IPS-11a (cell line): ENCODE measurements around the gene AHDC1.
"Not testable (repeated sequence)": the region's sequence is repeated elsewhere in the genome, so short reads cannot be mapped to it uniquely, and the experiment has no call there.

Experiments used
- H3K4me3 ChIP-seq: one replicate; pipeline ENCODE4 v1.5.1; 2013; ENCODE audit warnings: low read depth, low read length, control low read depth

Gene AHDC1

GRCh38 chr1:27603681-27604578, at the start of gene AHDC1:
AHDC1 (minus strand) TSS chr1:27604144; CDS start chr1:27552115, 52,029 bp downstream.
- peak within 1 kb of the TSS; percentile 62 for H3K4me3 ChIP-seq

GRCh38 chr1:27652111-27652864, 48.3 kb upstream of the AHDC1 start:
- H3K4me3 ChIP-seq = no peak overlapping the region

GRCh38 chr1:27650539-27651175, 46.7 kb upstream of the AHDC1 start:
- H3K4me3 ChIP-seq = no peak overlapping the region

GRCh38 chr1:27650171-27650538, 46.2 kb upstream of the AHDC1 start:
- no peak overlapping the region for H3K4me3 ChIP-seq

- no peak overlapping the region for H3K4me3 ChIP-seq
Observed at GRCh38 chr1:27649306-27649635, 45.3 kb upstream of the AHDC1 start.

- H3K4me3 ChIP-seq = no peak overlapping the region
Observed at GRCh38 chr1:27648602-27649305, 44.8 kb upstream of the AHDC1 start.

- no peak overlapping the region for H3K4me3 ChIP-seq
Observed at GRCh38 chr1:27647328-27647727, 43.4 kb upstream of the AHDC1 start.

- no peak overlapping the region for H3K4me3 ChIP-seq
Observed at GRCh38 chr1:27646676-27647075, 42.7 kb upstream of the AHDC1 start.

GRCh38 chr1:27645071-27645415, 41.1 kb upstream of the AHDC1 start:
- no peak overlapping the region for H3K4me3 ChIP-seq

- no peak overlapping the region for H3K4me3 ChIP-seq
Observed at GRCh38 chr1:27644369-27645070, 40.6 kb upstream of the AHDC1 start.

GRCh38 chr1:27643600-27644368, 39.8 kb upstream of the AHDC1 start:
- no peak overlapping the region for H3K4me3 ChIP-seq

- H3K4me3 ChIP-seq = not testable (repeated sequence)
Observed at GRCh38 chr1:27640514-27640913, 36.6 kb upstream of the AHDC1 start.

- H3K4me3 ChIP-seq = no peak overlapping the region
Observed at GRCh38 chr1:27638805-27639204, 34.9 kb upstream of the AHDC1 start.

GRCh38 chr1:27638047-27638734, 34.2 kb upstream of the AHDC1 start:
- no peak overlapping the region for H3K4me3 ChIP-seq

- no peak overlapping the region for H3K4me3 ChIP-seq
Observed at GRCh38 chr1:27635396-27636142, 31.6 kb upstream of the AHDC1 start.

GRCh38 chr1:27634985-27635367, 31.0 kb upstream of the AHDC1 start, which contains the start of gene FGR:
FGR (minus strand) TSS chr1:27635185; CDS start chr1:27623916, 11,269 bp downstream.
- H3K4me3 ChIP-seq = peak within 1 kb of the TSS; percentile 40

- H3K4me3 ChIP-seq = peak overlapping the region; percentile 40
Observed at GRCh38 chr1:27634177-27634984, 30.4 kb upstream of the AHDC1 start.
